CD4-positive, alpha-beta T cell treated with Interferon alpha-2 for 1 hour (primary cell): ENCODE data around the gene CNTNAP2.
"Not testable (repeated sequence)": the region's sequence is repeated elsewhere in the genome, so short reads cannot be mapped to it uniquely, and the experiment has no call there.

Experiments
- DNase-seq, 2 donors: peaks; one replicate each; pipeline ENCODE4 v3.0.0-alpha.2; 2020 to 2022

Gene CNTNAP2

GRCh38 chr7:146172112-146172511 is 55.5 kb downstream of the CNTNAP2 start:
- no peak for DNase-seq

GRCh38 chr7:146175716-146176115 is 59.1 kb downstream of the CNTNAP2 start:
- no peak for DNase-seq

- DNase-seq: no peak
Observed at GRCh38 chr7:146176860-146177259, 60.3 kb downstream of the CNTNAP2 start.

DNA sequence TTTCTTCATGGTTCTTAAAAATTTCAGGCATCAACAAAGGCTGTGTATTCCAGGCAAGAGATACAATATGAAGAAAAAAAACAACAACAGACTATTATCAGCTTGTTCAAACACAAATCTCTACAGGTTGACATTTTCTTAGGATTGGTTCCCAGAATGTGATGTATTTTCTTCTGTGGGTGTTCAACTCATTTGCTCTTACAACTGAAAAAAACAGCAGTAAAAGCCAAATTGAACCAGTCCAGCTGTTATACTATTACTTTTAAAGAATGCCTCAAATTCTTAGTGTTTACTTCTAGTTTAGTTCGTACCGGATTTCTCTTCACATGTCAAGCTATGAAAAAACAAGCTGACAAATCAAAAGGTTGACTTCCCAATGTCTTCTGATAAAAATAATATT is 60.7 kb downstream of the CNTNAP2 start:
- no peak for DNase-seq

- no peak for DNase-seq
Observed at GRCh38 chr7:146185844-146186243, 69.2 kb downstream of the CNTNAP2 start.

GRCh38 chr7:146191428-146191827 is 74.8 kb downstream of the CNTNAP2 start:
- DNase-seq: not testable (repeated sequence)

DNA sequence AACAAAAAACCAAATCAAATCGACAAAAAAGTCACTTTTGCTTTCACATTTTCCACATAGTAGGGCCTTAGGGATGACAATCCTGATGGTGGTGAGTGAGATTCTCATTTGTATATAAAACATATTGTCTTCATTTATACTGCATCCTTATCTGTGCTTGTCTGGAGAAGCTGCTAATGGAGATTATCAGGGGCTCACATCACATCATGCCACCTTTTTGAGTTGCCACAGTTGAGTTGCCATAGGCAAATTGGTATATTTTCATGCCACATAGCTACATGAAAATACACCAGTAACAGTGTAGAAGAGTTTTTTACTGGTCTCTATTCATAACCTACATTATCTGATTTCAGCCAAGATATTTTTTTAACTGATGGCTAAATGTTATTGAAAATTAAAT is 85.3 kb downstream of the CNTNAP2 start:
- no peak for DNase-seq

DNA sequence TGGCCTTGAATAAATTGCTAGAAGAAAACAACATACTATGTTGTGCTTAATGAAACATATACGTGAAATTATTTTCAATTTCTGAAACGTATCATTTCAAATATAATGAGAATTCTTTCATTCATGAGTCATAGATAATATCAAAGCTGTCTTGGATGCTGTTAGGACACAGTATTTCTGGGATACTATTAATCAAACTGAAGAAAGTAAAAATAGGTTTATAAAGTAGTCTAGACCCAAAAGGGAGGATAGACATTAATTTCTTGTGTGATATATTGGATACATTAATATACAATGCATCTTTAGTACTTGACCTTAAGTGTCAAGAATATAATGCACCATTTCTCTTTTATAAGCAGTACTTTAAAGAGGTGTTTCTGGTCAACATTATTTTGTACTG is 89.7 kb downstream of the CNTNAP2 start:
- no peak for DNase-seq

- DNase-seq: no peak
Observed at GRCh38 chr7:146208492-146208891, 91.9 kb downstream of the CNTNAP2 start.

DNA sequence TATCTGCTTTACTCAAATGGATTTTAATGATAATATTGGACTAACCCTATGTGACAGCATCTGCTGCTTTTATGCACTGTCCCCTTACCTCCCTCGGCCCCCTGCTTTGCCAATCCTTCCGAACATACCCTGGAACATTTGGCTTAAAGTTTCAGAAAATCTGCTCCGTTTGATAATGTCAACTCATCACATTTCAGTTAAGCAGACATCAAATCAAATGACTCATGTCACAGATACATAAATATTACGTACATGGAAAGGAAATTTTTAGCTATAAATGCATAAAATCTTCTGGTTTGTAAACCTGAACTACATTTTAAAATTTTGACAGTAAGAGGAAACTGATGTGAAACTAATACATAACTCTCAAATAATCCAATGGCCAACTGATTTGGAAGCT is 98.2 kb downstream of the CNTNAP2 start:
- DNase-seq: no peak

- no peak for DNase-seq
Observed at GRCh38 chr7:146216396-146217041, 99.9 kb downstream of the CNTNAP2 start.

- no peak for DNase-seq
Observed at GRCh38 chr7:146223851-146224250, 107.2 kb downstream of the CNTNAP2 start.

DNA sequence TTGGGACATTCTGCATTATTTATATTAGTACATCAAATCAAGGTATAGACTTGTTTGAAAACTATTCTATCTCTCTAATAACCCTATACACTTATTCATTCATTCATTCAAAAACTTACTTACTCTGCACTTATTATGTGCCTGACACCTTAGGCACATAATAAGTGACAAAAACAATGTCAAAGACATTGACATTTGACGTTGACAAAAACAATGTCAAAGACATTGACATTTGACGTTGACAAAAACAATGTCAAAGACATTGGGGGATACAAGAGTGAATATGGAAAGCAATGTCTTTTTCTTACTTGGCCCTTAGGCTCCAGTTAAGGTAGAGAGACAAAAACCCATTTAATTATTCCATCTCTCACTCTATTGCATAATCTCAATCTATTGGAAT is 116.0 kb downstream of the CNTNAP2 start:
- no peak for DNase-seq

DNA sequence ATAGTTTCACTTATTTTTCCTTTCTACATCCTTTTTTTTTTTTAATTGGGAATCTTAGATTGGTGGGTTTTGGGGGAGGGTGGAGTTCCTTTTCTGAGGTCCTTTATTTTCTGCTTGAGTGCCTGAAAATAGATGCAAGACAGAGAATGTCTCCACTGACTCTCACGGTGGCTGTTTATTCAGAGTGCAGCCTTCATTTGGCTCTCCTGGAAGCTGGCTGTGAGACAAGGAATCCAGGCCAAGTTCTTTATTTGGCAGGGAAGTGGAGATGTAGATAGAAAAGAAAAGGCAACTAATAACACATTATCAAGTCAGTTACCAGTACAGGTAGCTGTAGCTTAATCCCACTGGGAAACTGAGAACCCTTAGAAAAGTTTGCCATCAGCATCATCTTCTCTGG is 118.6 kb downstream of the CNTNAP2 start:
- no peak for DNase-seq

GRCh38 chr7:146242661-146243060 is 126.1 kb downstream of the CNTNAP2 start:
- DNase-seq: no peak

DNA sequence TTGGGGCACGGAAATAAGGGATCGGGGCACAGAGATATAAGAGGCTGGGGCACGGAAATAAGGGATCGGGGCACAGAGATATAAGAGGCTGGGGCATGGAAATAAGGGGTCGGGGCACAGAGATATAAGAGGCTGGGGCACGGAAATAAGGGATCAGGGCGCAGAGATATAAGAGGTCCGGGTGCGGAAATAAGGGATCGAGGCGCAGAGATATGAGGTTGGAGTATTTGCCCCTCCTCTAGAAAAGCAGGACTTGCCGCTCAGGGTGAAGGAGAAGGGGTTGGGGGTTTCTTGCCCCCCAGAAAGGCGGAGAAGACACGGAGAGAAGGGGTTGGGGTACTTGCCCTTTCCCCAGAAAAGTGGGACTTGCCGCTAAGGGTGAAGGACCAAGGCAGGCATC is 131.4 kb downstream of the CNTNAP2 start:
- DNase-seq: not testable (repeated sequence)

DNA sequence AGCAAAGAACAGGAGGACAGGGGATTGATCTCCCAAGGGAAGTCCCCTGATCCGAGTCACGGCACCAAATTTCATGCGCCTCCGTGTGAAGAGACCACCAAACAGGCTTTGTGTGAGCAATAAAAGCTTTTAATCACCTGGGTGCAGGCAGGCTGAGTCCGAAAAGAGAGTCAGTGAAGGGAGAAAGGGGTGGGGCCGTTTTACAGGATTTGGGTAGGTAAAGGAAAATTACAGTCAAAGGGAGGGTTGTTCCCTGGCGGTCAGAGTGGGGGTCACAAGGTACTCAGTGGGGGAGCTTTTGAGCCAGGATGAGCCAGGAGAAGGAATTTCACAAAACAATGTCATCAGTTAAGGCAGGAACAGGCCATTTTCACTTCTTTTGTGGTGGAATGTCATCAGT is 132.1 kb downstream of the CNTNAP2 start:
- DNase-seq: not testable (repeated sequence)

DNA sequence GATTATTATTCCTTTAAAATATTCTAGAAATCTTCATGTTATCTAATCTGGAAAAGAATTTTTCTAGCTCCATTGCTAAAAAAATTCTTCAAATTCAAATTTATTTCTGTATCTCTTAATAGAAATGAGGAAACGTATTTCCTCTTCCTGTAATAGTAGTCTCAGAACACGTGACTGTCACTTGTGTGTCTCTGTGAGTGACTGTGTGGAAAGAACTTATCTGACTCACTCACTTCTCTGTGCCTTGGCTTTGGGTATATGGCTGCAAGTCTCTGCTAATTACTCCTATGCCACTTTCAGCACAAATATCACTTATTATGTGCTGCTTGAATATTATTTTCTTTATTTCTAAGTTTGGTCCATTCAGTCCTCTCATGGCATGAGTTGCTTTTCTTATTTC is 132.7 kb downstream of the CNTNAP2 start:
- DNase-seq: no peak

DNA sequence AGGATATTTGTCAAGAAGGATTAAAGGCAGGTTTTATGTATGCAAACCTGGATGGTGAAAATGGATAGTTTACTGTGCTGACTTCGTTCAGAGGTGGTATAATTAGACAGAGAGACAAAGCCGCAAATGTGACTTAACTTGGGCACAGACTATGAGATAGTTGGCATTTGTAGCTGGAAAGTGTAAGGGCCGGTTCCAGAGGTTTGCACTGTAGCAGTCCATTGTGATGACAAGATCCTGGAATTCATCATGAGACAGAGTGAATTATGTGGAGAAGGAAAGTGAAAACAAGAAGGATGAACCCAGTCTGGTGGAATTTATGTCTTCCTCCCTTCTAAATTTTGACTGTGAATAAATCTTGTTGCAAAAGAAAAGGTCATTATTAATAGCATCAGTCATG is 139.0 kb downstream of the CNTNAP2 start:
- no peak for DNase-seq

DNA sequence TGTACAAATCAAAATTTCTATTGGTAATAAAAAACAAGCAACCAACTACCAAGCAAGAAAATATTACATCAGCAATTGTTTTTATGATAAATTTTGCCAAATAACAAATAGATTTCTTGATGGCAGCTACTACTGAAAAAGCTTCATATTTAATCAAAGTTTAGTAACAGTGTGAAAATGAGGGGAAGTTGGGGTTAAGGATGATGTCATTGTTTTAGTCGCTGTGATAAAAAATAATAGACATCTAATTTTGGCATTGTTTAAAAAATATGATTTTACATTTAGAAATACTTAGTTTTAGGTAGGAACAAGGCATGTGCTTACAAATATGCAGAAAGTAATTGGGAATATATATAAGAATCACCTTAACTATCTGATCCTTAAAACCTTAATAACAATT is 145.9 kb downstream of the CNTNAP2 start:
- DNase-seq: no peak

DNA sequence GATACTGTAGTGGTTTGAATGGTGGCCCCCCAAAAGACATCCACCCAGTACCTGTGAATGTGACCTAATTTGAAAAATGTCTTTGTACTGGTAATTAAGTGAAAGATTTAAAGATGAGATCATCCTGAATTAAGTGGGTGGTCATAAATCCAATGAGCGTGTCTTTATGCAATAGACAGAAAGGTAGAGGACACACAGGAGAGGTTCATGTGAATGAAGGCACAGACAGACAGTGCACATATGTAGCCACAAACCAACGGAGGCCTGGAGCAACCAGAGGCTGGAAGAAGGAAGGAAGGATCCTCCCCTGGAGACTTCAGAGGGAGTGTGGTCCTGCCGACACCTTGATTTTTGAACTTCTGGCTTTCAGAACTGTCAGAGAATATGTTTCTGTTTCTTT is 160.3 kb downstream of the CNTNAP2 start:
- DNase-seq: no peak

DNA sequence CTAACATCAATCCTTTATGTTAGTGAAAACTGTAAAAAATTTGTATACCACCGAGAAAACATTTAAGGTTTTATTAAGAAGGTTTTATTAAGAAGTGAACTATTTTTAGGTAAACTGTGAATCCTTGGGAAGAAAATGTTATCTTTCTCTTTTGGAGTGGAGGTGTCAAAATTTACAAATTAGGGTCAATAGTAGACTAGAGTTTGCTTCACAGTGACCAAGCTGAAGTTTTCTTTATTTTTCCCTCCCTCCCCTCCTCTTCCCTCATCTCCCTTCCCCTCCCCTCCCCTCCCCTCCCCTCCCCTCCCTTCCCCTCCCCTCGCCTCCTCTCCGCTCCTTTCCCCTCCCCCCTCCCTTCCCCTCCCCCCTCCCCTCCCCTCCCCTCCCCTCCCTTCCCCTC is 168.8 kb downstream of the CNTNAP2 start:
- no peak for DNase-seq

- DNase-seq: no peak
Observed at GRCh38 chr7:146290746-146291145, 174.1 kb downstream of the CNTNAP2 start.

DNA sequence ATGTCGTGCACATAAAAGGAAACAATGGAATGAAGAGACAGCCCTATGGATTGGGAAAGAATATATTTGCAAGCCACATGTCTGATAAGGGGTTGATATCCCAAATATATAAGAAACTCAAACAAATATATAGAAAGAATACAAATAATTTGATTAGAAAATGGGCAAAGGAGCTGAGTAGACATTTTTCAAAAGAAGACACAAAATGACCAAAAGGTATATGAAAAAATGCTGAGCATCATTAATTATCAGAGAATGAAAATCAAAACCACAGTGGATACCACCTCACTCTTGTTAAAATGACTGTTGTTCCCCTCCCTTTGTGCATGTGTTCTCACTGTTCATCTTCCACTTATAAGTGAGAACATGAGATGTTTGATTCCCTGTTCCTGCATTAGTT is 175.3 kb downstream of the CNTNAP2 start:
- DNase-seq: no peak

GRCh38 chr7:146296028-146296427 is 179.4 kb downstream of the CNTNAP2 start:
- no peak for DNase-seq

- DNase-seq: no peak
Observed at GRCh38 chr7:146314962-146315361, 198.4 kb downstream of the CNTNAP2 start.
